Measurements from ENCODE around the gene SNU13.
"Not testable (repeated sequence)": the region's sequence is repeated elsewhere in the genome, so short reads cannot be mapped to it uniquely, and the experiment has no call there.

SNU13 gene

GRCh38 chr22:41648432-41648831 is 40.2 kb downstream of the SNU13 start:
- Histone ChIP-seq H3K36me3 (ENCODE audit: control insufficient read depth in 1 of 2, insufficient read depth in 2 of 2, low read length in 2 of 2) (peaks cover 17 to 77% of the 10 kb centered on the region in 2 donors), H3K9ac (ENCODE audit: low read depth in 1 of 2, low read length in 2 of 2) (no peak overlapping the region), H3K4me1 (ENCODE audit: control insufficient read depth in 1 of 2, insufficient read depth in 2 of 2, low read length in 2 of 2) (no peaks in the 10 kb centered on the region), H3K9me3 (ENCODE audit: control insufficient read depth in 1 of 2, low read length in 2 of 2) (no peaks in the 10 kb centered on the region), H3K27ac (ENCODE audit: low read depth, low read length) (no peak overlapping the region), H3K27me3 (ENCODE audit: control insufficient read depth in 1 of 2, insufficient read depth in 2 of 2, low read length in 2 of 2) (no peaks in the 10 kb centered on the region), H3K4me3 (ENCODE audit: low read depth in 1 of 2, low read length in 2 of 2) (no peak overlapping the region)

GRCh38 chr22:41647771-41648170 is 40.9 kb downstream of the SNU13 start:
- Histone ChIP-seq H3K27me3 (ENCODE audit: control insufficient read depth in 1 of 2, insufficient read depth in 2 of 2, low read length in 2 of 2) (no peaks in the 10 kb centered on the region), H3K4me1 (ENCODE audit: control insufficient read depth in 1 of 2, insufficient read depth in 2 of 2, low read length in 2 of 2) (no peaks in the 10 kb centered on the region), H3K9ac (ENCODE audit: low read depth in 1 of 2, low read length in 2 of 2) (no peak overlapping the region), H3K36me3 (ENCODE audit: control insufficient read depth in 1 of 2, insufficient read depth in 2 of 2, low read length in 2 of 2) (peaks cover 16 to 77% of the 10 kb centered on the region in 2 donors), H3K9me3 (ENCODE audit: control insufficient read depth in 1 of 2, low read length in 2 of 2) (no peaks in the 10 kb centered on the region), H3K27ac (ENCODE audit: low read depth, low read length) (no peak overlapping the region), H3K4me3 (ENCODE audit: low read depth in 1 of 2, low read length in 2 of 2) (no peak overlapping the region)

GRCh38 chr22:41642331-41643110 is 46.1 kb downstream of the SNU13 start:
- H3K4me1 ChIP-seq (ENCODE audit: control insufficient read depth in 1 of 2, insufficient read depth in 2 of 2, low read length in 2 of 2), result no peaks in the 10 kb centered on the region
- H3K4me3 ChIP-seq (ENCODE audit: low read depth in 1 of 2, low read length in 2 of 2), result no peak overlapping the region
- no peak overlapping the region for H3K9ac ChIP-seq (ENCODE audit: low read depth in 1 of 2, low read length in 2 of 2)
- H3K27me3 ChIP-seq (ENCODE audit: control insufficient read depth in 1 of 2, insufficient read depth in 2 of 2, low read length in 2 of 2), result no peaks in the 10 kb centered on the region
- no peaks in the 10 kb centered on the region for H3K9me3 ChIP-seq (ENCODE audit: control insufficient read depth in 1 of 2, low read length in 2 of 2)
- peaks cover 19 to 78% of the 10 kb centered on the region in 2 donors for H3K36me3 ChIP-seq (ENCODE audit: control insufficient read depth in 1 of 2, insufficient read depth in 2 of 2, low read length in 2 of 2)
- H3K27ac ChIP-seq (ENCODE audit: low read depth, low read length), result no peak overlapping the region

GRCh38 chr22:41641854-41642253 is 46.8 kb downstream of the SNU13 start:
- H3K9me3 ChIP-seq (ENCODE audit: control insufficient read depth in 1 of 2, low read length in 2 of 2), result no peaks in the 10 kb centered on the region
- no peak overlapping the region for H3K4me3 ChIP-seq (ENCODE audit: low read depth in 1 of 2, low read length in 2 of 2)
- no peaks in the 10 kb centered on the region for H3K4me1 ChIP-seq (ENCODE audit: control insufficient read depth in 1 of 2, insufficient read depth in 2 of 2, low read length in 2 of 2)
- no peak overlapping the region for H3K9ac ChIP-seq (ENCODE audit: low read depth in 1 of 2, low read length in 2 of 2)
- peaks cover 22 to 80% of the 10 kb centered on the region in 2 donors for H3K36me3 ChIP-seq (ENCODE audit: control insufficient read depth in 1 of 2, insufficient read depth in 2 of 2, low read length in 2 of 2)
- H3K27ac ChIP-seq (ENCODE audit: low read depth, low read length), result no peak overlapping the region
- H3K27me3 ChIP-seq (ENCODE audit: control insufficient read depth in 1 of 2, insufficient read depth in 2 of 2, low read length in 2 of 2), result no peaks in the 10 kb centered on the region

GRCh38 chr22:41638748-41639147 is 49.9 kb downstream of the SNU13 start:
- Histone ChIP-seq H3K9me3 (ENCODE audit: control insufficient read depth in 1 of 2, low read length in 2 of 2) (no peaks in the 10 kb centered on the region), H3K9ac (ENCODE audit: low read depth in 1 of 2, low read length in 2 of 2) (no peak overlapping the region), H3K27me3 (ENCODE audit: control insufficient read depth in 1 of 2, insufficient read depth in 2 of 2, low read length in 2 of 2) (no peaks in the 10 kb centered on the region), H3K27ac (ENCODE audit: low read depth, low read length) (no peak overlapping the region), H3K4me1 (ENCODE audit: control insufficient read depth in 1 of 2, insufficient read depth in 2 of 2, low read length in 2 of 2) (no peaks in the 10 kb centered on the region), H3K4me3 (ENCODE audit: low read depth in 1 of 2, low read length in 2 of 2) (no peak overlapping the region), H3K36me3 (ENCODE audit: control insufficient read depth in 1 of 2, insufficient read depth in 2 of 2, low read length in 2 of 2) (peaks cover 26 to 90% of the 10 kb centered on the region in 2 donors)

- Histone ChIP-seq H3K27ac (ENCODE audit: low read depth, low read length) (no peak overlapping the region), H3K36me3 (ENCODE audit: control insufficient read depth in 1 of 2, insufficient read depth in 2 of 2, low read length in 2 of 2) (peaks cover 26 to 86% of the 10 kb centered on the region in 2 donors), H3K9ac (ENCODE audit: low read depth in 1 of 2, low read length in 2 of 2) (no peak overlapping the region), H3K4me1 (ENCODE audit: control insufficient read depth in 1 of 2, insufficient read depth in 2 of 2, low read length in 2 of 2) (no peaks in the 10 kb centered on the region), H3K4me3 (ENCODE audit: low read depth in 1 of 2, low read length in 2 of 2) (no peak overlapping the region), H3K27me3 (ENCODE audit: control insufficient read depth in 1 of 2, insufficient read depth in 2 of 2, low read length in 2 of 2) (no peaks in the 10 kb centered on the region), H3K9me3 (ENCODE audit: control insufficient read depth in 1 of 2, low read length in 2 of 2) (no peaks in the 10 kb centered on the region)
Observed at GRCh38 chr22:41638124-41638523, 50.5 kb downstream of the SNU13 start.

- H3K9me3 ChIP-seq (ENCODE audit: control insufficient read depth in 1 of 2, low read length in 2 of 2); H3K27me3 ChIP-seq (ENCODE audit: control insufficient read depth in 1 of 2, insufficient read depth in 2 of 2, low read length in 2 of 2); H3K4me3 ChIP-seq (ENCODE audit: low read depth in 1 of 2, low read length in 2 of 2); H3K27ac ChIP-seq (ENCODE audit: low read depth, low read length); H3K4me1 ChIP-seq (ENCODE audit: control insufficient read depth in 1 of 2, insufficient read depth in 2 of 2, low read length in 2 of 2); H3K9ac ChIP-seq (ENCODE audit: low read depth in 1 of 2, low read length in 2 of 2): not testable (repeated sequence)
- H3K36me3 ChIP-seq (ENCODE audit: control insufficient read depth in 1 of 2, insufficient read depth in 2 of 2, low read length in 2 of 2), result peaks cover 24 to 82% of the 10 kb centered on the region in 2 donors
Observed at GRCh38 chr22:41637623-41638022, 51.0 kb downstream of the SNU13 start.

GRCh38 chr22:41636467-41636866 is 52.2 kb downstream of the SNU13 start:
- Histone ChIP-seq H3K9ac (ENCODE audit: low read depth in 1 of 2, low read length in 2 of 2) (no peak overlapping the region), H3K4me1 (ENCODE audit: control insufficient read depth in 1 of 2, insufficient read depth in 2 of 2, low read length in 2 of 2) (no peaks in the 10 kb centered on the region), H3K36me3 (ENCODE audit: control insufficient read depth in 1 of 2, insufficient read depth in 2 of 2, low read length in 2 of 2) (peaks cover 23 to 79% of the 10 kb centered on the region in 2 donors)

GRCh38 chr22:41634610-41635009 is 54.1 kb downstream of the SNU13 start:
- not testable (repeated sequence) for H3K9me3 ChIP-seq (ENCODE audit: control insufficient read depth in 1 of 2, low read length in 2 of 2); H3K4me1 ChIP-seq (ENCODE audit: control insufficient read depth in 1 of 2, insufficient read depth in 2 of 2, low read length in 2 of 2); H3K9ac ChIP-seq (ENCODE audit: low read depth in 1 of 2, low read length in 2 of 2); H3K4me3 ChIP-seq (ENCODE audit: low read depth in 1 of 2, low read length in 2 of 2); H3K27ac ChIP-seq (ENCODE audit: low read depth, low read length); H3K27me3 ChIP-seq (ENCODE audit: control insufficient read depth in 1 of 2, insufficient read depth in 2 of 2, low read length in 2 of 2)
- H3K36me3 ChIP-seq (ENCODE audit: control insufficient read depth in 1 of 2, insufficient read depth in 2 of 2, low read length in 2 of 2), result peaks cover 23 to 68% of the 10 kb centered on the region in 2 donors

More at GRCh38 chr22:41636467-41636866, 52.2 kb downstream of the SNU13 start:
- Histone ChIP-seq H3K27me3 (ENCODE audit: control insufficient read depth in 1 of 2, insufficient read depth in 2 of 2, low read length in 2 of 2) (no peaks in the 10 kb centered on the region), H3K4me3 (ENCODE audit: low read depth in 1 of 2, low read length in 2 of 2) (no peak overlapping the region), H3K27ac (ENCODE audit: low read depth, low read length) (no peak overlapping the region), H3K9me3 (ENCODE audit: control insufficient read depth in 1 of 2, low read length in 2 of 2) (no peaks in the 10 kb centered on the region)

GRCh38 chr22:41631615-41632014 is 57.1 kb downstream of the SNU13 start:
- not testable (repeated sequence) for H3K27ac ChIP-seq (ENCODE audit: low read depth, low read length); H3K4me1 ChIP-seq (ENCODE audit: control insufficient read depth in 1 of 2, insufficient read depth in 2 of 2, low read length in 2 of 2); H3K9me3 ChIP-seq (ENCODE audit: control insufficient read depth in 1 of 2, low read length in 2 of 2); H3K9ac ChIP-seq (ENCODE audit: low read depth in 1 of 2, low read length in 2 of 2); H3K4me3 ChIP-seq (ENCODE audit: low read depth in 1 of 2, low read length in 2 of 2); H3K27me3 ChIP-seq (ENCODE audit: control insufficient read depth in 1 of 2, insufficient read depth in 2 of 2, low read length in 2 of 2)
- H3K36me3 ChIP-seq (ENCODE audit: control insufficient read depth in 1 of 2, insufficient read depth in 2 of 2, low read length in 2 of 2), result peaks cover 24 to 65% of the 10 kb centered on the region in 2 donors

All from duodenal mucosa (tissue), 2 donors.